ENCODE results near the gene HDGFL3.

The HDGFL3 gene

GRCh38 chr15:83082730-83083386 lies 124.8 kb downstream of the HDGFL3 start:
- intact Hi-C loops (cut with DNase I), result no loop called here
- no peak for DNase-seq

DNA sequence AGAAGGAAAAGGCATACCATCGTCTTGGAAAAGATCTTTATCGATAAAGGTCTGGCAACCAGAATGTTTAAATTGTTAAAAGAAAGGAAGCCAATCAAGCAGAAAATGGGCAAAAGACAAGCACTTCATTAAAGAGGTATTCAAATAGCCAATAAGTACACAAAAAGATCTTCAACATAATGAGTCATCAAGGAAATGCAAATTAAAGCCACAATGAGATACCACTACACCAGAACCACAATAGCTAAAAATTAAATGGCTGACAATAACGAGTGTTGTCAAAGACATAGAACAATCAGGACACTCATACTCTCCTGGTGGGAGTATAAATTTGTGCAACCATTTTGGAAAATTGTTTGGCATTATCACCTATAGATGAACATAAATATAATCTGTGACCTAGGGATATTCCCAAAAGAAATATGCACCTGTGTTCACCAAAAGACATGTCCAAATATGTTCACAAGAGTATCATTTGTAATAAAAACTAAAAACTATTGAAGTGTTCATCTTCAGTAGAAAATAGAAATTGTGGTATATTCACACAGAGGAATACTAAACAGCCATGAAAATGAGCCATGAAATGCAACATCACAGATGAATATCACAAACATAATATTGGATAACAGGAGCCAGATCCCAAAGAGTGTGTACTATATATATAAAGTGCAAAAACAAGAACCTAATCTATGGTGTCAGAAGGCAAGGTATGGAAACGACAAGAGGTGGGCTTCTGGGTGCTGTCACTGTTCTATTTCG lies 126.2 kb downstream of the HDGFL3 start:
- no peak for DNase-seq
- intact Hi-C loops (cut with DNase I), result no loop called here

DNA sequence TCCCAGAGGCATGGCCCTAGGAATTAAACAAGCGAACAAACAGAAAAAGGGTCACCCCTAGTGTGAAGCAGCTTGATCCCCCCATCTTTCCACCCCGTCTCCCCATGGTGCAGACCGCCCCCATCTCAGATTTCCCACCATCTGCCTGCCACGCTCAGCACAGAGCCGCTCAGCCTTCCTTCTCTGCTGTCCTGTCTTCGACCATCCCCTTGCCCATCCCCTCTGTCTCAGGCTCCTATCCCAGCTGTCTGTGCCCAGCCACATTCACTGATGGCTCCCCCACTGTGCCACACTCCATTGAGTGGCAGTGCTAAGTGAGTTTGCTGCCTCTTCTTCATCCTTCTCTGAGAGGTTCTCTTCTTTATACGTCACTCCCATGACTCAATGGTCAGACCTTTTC lies 128.9 kb downstream of the HDGFL3 start:
- intact Hi-C loops (cut with DNase I), result no loop called here
- DNase-seq, result no peak
